Stimulated activated CD4-positive, alpha-beta T cell treated with anti-CD3 and anti-CD28 coated beads, Interleukin-1b, Interleukin-23, amount 100 ng/mL, for 4 hours (primary cell): ENCODE measurements around the gene DHCR24.

ENCODE experiments used
- DNase-seq, 2 donors: peaks; one replicate each; pipeline ENCODE4 v3.0.0-alpha.2; 2020; ENCODE audit warnings: low read depth in 2 of 2

DHCR24 gene

DNA sequence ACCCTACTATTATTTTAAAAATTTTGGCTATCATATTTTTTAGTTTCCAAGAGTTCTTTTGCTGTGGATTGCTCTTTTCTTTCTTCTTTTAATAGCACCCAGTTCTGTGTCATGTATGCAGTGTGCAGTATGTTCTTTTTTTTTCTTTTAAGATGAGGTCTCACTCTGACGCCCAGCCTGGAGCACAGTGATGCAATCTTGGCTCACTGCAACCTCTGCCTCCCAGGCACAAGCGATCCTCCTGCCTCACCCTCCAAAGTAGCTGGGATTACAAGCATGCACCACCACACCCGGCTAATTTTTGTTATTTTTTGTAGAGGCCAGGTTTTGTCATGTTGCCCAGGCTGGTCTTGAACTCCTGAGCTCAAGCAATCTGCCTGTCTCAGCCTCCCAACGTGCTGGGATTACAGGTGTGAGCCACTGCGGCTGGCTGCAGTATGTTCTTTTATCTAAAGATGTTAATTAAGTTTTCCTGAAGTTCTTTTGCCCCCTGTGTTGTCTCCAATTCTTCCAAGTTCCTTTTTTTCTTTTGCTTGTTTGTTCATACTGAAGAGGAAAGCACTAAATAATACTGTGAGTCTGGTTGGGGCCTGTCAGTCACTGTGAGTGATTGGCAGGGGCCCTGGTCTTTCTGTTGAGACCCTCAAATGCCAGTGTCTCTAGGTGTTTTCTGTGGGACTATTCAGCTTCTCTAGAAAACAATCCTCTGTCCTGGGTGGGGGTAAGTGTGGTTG lies 68.4 kb downstream of the DHCR24 start:
- no peak for DNase-seq

DNA sequence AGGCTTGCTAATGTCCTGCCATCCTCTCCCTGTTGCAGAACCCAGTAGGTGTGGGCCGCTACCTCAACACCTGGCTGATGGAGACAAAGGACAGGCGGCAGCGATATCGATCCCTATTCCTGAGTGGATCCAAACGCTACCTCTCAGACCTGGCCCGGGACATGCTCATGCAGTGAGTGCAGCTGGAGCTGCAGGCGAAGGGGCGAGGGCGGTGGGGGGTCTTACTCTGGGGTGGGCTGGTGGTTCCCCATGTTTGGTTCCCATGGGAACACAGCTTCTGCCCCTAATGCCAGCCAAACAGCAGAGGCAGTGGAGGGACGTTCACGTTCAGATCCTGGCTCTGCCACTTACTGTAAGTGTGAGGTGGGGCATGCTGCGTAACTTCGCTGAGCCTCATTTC lies 70.0 kb downstream of the DHCR24 start:
- no peak for DNase-seq

DNA sequence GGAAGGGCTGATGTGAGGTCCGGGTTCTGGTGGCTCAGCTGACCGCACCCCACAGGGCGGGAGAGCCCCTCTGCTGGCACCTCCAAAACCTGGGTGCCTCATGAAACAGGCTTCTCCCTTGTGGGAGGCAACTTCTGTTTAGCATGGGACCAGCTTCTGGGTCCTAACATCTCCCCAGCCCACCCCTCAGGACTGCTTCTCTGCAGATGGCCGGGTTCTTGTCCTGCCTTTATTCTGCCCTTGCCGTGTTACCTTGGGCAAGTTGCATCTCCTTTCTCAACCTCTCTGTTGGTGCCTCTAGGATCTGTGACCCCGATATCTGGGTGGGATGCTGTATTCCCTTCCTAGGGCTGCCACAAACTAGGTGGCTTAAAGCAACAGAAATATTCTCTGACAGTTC lies 70.9 kb downstream of the DHCR24 start:
- DNase-seq = no peak

DNA sequence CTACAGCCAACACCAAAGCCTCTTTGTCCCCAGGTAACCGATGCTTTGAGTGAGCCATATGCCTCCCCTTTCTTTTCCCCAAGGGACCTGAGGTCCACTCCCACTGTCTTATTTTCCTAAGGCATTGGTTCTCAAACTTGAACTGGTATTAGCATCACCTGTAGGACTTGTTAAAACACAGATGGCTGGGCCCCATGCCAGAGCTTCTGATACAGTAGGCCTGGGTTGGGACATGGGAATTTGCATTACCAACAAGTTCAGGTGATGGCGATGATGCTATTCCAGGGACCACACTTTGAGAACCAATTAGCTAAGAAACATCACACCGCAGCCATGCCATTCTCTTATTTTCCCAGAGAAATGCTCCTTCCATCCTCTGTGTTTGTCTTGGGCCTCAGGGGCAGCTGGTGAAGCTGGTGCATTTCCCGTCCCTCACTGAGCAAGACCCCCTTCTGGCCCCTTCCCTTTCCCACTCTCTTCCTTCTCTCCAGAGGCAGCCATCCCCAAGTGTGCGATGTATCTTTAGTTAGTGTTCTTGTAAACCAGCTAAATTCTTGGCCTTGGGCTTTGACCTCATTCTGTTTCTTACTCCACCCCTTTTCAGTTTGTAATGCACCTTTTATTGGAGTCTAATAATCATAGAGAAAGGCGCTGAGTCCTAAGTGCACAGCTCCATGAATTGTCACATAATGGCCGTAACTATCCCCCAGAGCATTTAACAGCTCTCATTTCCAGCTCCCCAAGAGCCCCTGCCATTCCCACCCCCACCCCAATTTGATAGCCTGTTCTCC lies 71.7 kb downstream of the DHCR24 start:
- DNase-seq = no peak

DNA sequence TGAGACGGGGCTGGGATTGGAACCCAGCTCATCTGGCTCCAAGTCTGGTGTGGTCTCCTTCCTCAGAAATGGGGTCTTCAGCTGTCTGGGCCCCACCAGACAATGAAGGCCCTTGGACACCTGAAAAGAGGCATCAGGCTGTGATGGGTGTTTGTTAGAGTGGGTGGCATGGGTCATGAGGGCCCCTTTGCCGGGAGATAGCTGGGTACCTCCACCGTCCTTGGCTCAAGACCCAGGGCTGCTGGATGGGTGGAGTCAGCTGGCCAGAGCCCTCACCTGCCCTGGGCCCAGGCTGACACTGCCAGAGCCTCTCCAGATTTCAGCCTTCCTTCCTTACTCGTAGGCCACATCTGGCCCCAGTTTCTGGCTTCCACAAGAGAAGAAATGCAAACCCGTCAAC lies 72.4 kb downstream of the DHCR24 start:
- DNase-seq = no peak

DNA sequence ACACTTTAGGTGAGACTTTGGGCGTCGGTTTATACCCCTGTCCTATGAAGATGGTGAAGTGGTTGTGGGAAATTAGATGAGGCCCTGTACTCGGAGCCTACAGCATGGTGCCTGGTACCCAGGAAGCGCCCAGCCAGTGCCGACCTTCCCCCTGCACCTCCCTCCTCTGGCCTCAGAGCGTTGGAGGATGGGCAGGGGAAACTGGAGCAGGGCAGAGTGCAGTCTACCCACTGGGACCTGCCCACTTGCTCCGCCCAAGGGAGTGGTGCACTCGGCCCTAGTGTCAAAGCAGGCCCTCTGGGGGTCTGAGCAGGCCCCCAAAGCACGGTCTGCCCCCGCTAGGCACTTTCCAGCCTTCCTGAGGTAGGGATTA lies 72.9 kb downstream of the DHCR24 start:
- DNase-seq = no peak

DNA sequence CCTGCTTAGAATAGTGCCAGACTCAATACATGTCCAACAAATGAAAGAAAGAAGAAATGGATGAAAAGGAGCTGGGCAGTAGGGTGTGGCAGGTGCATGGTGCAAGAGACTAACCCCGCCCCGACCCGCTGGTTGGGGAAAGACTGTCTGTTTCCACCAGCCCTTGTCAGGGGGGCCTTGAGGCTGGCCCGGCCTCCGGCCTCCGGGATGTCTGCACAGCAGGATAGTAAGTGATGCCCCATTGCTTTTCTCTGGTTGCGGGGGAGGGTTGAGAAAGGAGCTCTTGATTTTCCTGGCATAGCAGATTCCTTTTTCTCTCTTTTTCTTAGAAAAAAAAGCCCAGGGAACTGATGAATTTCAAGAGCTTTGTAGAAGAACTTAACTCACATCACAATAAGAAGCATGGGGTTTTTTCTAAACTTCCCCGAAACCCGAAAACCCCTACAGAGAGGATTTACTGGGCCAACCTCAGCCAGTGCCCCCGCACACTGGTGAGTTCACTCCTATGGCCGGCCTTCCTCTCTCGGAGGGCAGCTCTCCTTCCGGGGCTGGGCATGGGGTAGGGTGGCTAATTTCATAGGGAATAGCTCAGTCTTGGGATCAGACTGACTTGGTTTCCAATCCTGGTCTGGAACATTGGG lies 73.4 kb downstream of the DHCR24 start:
- DNase-seq = no peak

DNA sequence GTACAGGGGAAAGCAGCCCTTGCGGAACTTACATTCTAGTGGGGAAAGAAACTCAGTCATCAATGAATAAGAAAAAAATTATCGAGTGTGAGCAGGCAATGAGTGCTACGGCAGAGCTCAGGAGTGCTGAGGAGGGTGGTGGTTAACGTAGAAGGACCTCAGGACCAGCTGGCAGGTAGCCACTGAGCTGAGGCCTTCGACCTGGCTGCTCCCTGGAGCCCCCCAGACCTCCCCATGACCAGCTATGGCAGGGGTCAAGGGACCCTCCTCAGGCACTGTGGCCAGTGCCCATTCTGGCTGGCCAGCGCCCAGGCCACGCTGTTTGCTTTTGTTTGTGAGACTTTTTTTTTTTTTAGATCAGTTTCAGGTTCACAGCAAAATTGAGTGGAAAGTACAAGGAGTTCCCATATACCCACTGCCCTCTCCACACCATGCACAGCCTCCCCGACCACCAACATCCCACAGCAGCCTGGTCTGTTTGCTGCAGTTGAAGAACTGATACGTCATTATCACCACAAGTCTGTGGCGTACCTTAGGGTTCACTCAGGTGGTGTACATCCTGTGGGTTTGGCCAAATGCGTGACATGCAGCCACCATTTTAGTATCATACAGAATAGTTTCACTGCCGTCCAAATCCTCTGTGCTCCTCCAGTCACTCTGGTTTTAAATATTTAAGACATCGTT lies 74.1 kb downstream of the DHCR24 start:
- no peak for DNase-seq

DNA sequence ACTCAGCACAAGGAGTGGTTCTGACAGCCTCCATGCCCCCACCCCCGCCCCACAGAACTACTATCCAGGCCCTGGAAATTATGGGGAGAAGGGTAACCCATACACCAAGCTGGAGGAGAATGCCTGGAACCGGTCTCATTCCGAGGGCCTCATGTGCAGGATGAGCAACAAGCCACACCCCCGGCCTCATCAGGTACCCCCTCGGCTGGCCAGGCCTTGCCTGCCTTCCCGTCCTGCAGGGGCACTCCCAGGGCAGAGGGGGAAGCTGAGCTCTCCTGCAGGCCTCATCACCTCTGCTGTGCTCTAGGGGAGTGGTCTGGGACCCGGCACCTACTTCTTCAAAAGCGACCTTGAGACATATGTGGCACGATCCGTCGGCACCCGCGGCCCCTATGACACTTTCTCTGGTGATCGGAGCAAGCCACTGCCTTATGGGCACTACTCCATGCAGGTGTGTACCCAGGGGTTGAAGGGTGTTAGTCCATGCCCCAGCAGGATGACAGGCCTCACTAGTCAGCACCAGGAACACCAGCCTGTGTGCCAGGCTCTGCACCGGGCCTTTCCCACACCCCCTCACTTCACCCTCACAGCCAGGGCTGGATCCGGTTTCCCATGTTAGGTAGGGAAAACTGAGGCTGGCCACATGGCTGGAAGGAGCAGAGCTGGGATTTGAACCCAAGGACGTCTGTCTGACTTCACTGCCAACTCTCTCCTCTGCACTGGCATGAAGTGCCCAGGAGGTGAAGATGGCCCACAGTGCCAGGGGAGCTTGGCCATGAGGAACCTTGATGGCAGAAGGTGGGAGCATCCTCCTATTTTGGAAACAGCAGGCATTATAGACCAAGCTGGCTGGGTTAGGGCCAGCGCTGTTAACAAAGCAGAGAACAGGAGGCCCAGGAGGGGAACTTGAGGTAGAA lies 75.0 kb downstream of the DHCR24 start:
- no peak for DNase-seq

DNA sequence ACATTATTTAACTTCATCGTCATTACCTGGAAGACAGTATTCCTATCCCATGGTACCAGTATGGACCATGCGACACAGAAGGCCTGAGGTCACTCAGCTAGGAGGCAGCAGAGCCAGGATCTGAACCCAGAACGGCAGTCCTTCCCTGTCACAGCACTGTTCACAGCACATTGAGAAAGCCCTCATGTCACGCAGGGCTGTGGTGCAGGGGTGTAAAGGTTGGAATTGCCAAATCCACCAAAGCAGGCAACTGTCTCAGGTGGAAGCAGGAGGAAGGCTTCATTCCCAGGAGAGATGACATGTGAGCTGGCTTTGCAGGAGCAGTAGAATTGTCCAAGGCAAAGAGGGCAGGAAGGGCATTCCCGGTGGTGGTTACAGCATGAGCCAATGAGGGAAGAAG lies 75.9 kb downstream of the DHCR24 start:
- no peak for DNase-seq

DNA sequence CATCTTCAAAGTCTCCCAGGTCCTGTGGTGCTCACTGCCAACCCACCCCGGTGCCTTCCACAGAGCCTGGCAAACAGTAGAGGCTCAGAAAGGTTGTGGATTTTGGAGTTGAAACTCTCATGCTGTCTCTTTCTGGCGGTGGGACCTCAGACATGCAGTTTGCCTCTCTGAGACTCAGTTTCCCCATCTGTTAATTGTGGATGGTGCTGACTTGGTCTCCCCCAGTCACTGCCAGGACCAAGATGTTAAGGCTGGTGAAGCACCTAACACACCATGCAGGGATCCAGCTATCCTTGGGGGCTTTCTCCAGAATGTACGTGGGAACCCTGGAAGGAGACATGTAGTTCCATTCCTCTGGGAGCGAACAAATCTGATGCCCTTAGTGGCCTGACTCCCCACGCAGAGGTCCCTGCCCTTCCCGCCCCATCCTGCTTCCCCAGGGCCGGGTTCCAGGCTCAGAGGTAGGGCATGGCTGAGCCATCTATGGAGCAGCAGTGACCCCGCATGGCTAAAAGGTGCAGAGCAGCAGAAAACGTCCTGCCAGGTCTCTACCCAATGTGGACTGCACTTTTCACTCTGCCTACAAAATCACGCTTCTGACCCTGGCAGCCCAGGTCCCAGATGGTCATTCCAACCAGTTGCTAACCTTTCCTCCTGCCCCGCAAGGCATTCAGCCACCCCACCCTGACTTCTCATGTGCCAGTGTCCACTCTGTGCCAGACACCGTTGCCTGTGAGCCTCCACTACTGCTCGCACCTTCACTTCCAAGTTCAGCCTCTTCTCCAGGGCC lies 76.6 kb downstream of the DHCR24 start:
- DNase-seq = peak; percentile 52 to 64

DNA sequence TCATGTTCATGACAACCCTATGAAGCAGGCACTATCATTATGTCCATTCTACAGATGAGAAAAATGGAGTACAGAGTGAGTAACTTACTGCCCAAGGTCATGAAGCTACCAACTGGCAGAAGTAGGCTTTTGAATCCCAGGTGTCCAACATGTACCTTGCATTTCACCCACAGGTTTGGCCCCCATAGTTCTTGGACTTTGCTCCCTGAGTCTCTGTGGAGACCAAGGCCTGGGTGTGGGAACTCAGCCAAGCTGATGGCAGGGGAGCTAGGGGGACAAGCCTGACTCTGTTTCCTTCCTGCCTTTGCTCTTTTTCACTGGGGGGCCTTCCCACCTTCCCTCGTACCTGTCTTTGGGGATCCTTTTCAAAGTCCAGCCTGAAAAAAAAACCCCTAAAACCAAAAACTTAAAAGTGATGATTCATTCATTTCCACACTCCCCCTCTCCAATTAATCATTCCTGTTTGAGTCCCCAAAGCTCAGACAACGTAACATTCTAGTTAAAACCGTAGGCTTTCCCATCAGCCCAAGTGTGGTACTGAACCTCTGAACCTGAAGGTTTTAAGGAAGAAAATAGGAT lies 77.4 kb downstream of the DHCR24 start:
- no peak for DNase-seq

DNA sequence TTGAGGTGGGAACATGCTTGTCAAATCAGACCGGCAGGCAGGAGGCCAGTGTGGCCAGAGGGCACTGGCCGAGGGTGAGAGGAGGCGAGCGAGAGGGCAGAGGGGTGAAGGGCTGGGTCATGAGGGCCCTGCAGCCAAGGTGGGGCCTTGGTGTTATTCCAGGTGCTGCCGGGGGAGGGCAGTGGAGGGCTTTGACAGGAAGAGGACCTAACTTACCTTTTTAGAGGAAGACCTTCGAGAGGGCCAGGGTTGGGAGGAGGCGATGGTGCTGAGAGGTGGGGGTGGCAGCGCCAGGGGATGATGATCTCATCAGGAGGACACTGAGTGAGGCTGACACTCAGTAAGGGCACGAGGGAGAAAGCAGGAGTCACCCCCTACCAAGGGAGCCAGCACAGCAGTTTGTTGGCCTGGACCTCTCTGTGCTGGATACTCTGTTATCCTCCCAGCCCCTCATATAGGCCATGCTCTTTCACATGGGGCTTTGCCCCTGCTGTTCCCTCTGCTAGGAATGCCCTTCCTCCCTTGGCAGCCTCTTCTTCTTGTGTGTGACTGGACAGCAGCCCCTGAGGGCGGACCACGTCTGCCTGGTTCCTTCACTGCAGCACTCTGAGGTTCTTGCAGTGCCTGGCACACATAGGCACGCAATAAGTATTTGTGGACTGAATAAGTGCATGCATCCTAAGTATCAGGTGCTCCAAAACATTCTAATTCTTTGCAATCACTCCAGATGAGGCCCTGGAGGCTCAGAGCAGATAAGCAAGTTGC lies 78.4 kb downstream of the DHCR24 start:
- DNase-seq = no peak

DNA sequence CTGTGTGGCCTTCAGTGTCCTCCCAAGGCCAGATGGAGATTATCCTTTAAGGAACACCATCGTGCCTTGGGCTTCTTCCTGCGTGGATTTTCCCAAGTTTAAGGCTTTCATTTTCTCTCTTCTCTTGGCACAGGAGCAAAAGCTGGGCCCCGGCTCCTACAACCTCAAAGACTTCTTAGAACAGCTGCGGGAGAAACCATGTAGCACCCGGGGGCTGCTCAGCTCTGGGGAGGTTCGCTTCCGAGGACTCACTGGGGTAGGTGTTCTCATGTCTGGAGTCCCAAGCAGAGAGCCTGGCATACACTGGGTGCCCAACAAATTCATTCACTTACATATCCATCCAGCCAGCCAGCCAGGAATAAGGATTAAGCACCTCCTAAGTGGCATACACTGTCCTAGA lies 79.2 kb downstream of the DHCR24 start:
- no peak for DNase-seq

DNA sequence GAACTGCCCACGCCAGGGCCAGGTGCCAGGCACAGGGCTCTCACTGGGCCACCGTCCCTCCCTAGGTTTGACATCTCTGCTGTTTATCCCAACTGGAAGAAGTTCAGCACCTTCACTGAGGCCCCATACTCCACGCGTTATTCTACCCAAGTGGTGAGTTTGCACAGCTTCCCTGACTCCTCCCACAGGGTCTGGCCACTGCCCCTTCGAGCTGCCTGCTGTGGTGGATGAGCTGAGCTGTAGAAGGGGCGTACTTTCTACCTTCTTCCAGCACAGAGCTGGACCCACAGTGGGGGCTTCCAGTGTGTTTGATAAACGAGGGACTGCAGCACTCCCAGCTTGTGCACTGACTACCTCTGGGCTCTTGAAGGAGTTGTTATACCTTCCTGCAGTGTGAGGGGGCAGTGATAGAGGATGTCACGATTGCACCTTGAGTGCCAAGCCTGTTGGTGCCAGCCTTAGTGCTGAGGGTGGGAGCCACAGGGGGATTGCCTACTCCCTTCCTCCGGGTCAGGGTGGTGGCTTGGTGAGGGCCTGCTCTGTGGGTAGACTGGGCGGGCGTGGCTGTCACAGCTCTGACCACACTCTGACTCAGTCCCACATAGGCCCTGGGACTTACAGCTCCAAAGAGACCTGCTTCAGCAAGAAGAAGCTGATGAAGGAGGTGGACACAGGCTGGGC lies 79.9 kb downstream of the DHCR24 start:
- DNase-seq = no peak

DNA sequence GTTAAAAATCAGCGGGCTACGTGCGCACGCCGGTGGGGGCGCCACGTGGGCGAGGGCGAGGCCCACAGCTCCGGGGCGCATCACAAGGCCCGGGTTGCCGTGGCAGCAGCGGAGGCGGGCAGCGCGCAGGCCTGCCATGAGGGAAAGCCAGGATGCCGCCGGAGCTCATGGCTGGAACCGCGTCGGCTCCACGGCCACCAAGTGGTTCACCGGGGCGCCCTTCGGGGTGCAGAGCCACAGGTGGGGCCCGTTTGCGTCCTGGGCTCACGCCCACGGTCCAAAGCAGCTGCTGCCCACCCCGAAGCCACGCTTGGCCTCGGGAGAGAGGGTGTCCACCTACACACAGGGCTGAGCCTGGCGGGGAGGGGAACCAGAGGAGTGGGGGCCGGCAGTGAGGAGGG lies 81.0 kb downstream of the DHCR24 start:
- DNase-seq = no peak

DNA sequence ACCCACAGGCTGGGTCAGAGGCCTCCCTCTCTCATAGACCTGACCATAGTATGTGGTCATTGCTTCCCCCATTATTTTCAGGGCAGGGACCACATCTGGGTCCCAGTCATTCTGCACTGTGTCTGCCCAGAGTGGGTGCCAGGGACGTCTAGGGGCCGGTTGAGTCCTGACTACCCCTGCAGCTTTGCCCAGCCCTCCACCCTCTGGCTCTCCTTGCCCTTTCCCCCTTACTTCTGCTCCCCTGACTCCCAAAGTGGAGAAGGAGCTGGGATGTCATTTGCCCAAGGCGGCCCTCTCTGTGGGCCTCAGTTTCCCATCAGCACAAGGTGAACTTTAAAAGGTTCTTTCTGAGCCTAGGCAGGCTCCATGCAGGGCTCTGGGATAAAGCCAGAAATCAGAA lies 81.5 kb downstream of the DHCR24 start:
- DNase-seq = no peak

DNA sequence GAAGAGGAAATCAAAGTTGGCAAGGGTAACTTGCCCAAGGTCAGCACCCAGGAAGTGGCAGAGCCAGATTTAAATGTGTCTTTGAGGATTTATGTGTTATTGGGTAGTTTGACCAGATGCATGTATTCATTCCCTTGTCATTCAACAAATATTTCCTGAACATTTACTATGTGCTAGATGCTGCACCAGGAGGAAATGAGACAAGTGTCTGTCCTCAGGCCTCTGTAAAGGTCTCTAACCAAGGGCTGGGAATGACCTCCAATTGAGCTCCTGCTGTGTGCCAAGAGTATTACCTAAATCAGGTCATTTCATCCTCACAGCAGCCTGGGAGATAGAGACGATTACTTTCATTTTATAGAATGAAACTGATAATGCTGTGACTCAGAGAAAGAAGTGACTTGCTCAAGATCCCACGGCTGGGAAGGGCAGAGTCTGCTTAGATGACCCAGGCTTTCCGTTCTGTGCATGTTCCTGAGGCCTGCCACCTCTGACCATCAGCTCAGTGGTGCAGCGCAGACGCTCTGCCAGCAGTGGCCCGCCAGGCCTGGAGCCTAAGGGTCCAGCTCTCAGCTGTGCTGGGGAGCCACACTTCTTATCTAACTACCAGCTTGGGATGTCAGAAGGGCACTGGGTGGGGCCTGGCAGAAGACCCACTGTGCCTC lies 82.4 kb downstream of the DHCR24 start:
- DNase-seq = no peak
